DOHH2 (cell line): Measurements from ENCODE around the gene PODN.

Experiments used
- H3F3A ChIP-seq: fragments of 200-600 bp; sonication (generic), shearing (Covaris generic); 2 replicates; pipeline ENCODE4 v1.6.0; 2016; ENCODE audit warnings: antibody characterized with exemption, mild to moderate bottlenecking; ENCODE audit not compliant: control insufficient read depth, insufficient read depth
- H3K27ac ChIP-seq: fragments of 200-600 bp; sonication (generic); 2 replicates; pipeline ENCODE4 v1.5.1; 2014; ENCODE audit warnings: low read depth, mild to moderate bottlenecking, low read length, moderate library complexity
- H3K27me3 ChIP-seq: fragments of 200-600 bp; sonication (generic); 2 replicates; pipeline ENCODE4 v1.6.1; 2014; ENCODE audit warnings: mild to moderate bottlenecking, low read length, mixed read lengths; ENCODE audit not compliant: control insufficient read depth
- H3K36me3 ChIP-seq: fragments of 200-600 bp; sonication (generic); 2 replicates; pipeline ENCODE4 v1.6.1; 2014; ENCODE audit warnings: mild to moderate bottlenecking, low read length, moderate library complexity, mixed read lengths; ENCODE audit not compliant: control insufficient read depth
- H3K4me1 ChIP-seq: fragments of 200-600 bp; sonication (generic); 2 replicates; pipeline ENCODE4 v1.6.1; 2014; ENCODE audit warnings: mild to moderate bottlenecking, low read length, mixed read lengths; ENCODE audit not compliant: control insufficient read depth
- H3K4me2 ChIP-seq: fragments of 200-600 bp; sonication (generic); 2 replicates; pipeline ENCODE4 v1.6.0; 2014; ENCODE audit warnings: mild to moderate bottlenecking, low read length, moderate library complexity
- H3K4me3 ChIP-seq: fragments of 200-600 bp; sonication (generic); 2 replicates; pipeline ENCODE4 v1.5.1; 2014; ENCODE audit warnings: mild to moderate bottlenecking, low read length, mixed read lengths
- H3K79me2 ChIP-seq: fragments of 200-600 bp; sonication (generic); 2 replicates; pipeline ENCODE4 v1.6.1; 2014; ENCODE audit warnings: mild to moderate bottlenecking, low read length, mixed read lengths; ENCODE audit not compliant: control insufficient read depth
- H3K9me2 ChIP-seq: fragments of 200-600 bp; sonication (generic); replicated peaks from 2 replicates; pipeline ENCODE4 v1.6.1; 2014; ENCODE audit warnings: mild to moderate bottlenecking, low read length, mixed read lengths; ENCODE audit not compliant: control insufficient read depth
- H3K9me3 ChIP-seq: fragments of 200-600 bp; sonication (generic); 2 replicates; pipeline ENCODE4 v1.6.1; 2014; ENCODE audit warnings: antibody characterized with exemption, low read length, mixed read lengths; ENCODE audit not compliant: control insufficient read depth, insufficient read depth
- H4K20me1 ChIP-seq: fragments of 200-600 bp; sonication (generic); 2 replicates; pipeline ENCODE4 v1.6.0; 2014; ENCODE audit warnings: low read depth, mild to moderate bottlenecking, antibody characterized with exemption, low read length, moderate library complexity; ENCODE audit not compliant: control insufficient read depth, insufficient read depth
- EZH2phosphoT487 ChIP-seq: fragments of 200-600 bp; sonication (generic); IDR thresholded peaks from 2 replicates; pipeline ENCODE4 v1.6.1; 2017; ENCODE audit warnings: borderline replicate concordance, mild to moderate bottlenecking, antibody characterized with exemption, low read length, moderate library complexity, mixed read lengths
- TF ChIP-seq, protein P1 (sequence below): fragments of 200-600 bp; sonication (generic); IDR thresholded peaks from one replicate; pipeline ENCODE4 v1.5.1; 2014; ENCODE audit warnings: antibody characterized with exemption, mild to moderate bottlenecking, low read depth, low read length; ENCODE audit not compliant: poor library complexity, severe bottlenecking

Gene PODN

DNA sequence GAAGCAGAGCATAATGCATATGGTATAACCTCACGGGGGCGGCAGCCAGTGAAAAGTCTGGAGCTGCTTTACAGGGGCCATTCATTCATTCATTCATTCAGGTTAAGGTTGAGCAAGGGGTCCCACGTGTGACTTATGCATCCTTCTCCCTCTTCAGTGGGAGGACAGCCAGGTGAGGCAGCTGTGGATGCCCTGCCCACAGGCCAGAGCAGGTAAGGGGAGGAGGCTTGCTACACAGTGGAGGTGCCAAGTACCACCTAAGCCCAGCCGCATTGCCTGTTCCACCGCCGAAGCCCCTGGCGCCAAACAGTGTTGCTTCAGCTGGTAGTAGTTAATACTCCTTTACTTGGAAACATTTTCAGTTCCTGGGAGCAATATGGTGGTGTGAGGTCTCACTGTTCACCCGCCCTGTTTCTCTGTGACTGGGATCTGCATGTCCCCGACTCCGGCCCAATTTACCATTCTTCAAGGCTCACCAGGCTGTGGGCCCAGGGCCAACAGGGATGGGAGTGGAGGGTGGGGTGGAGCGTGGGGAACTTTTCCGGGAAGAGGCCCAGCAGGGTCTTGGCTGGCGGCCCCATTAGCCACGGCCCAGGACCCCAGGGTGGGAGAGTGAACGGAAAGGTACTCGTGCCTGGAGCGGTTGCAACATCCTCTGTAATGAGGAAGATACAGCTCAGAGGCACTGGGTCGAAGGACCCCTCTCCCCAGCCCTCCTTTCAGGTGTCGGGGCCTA, 722 bp upstream of the PODN start:
- Histone ChIP-seq H3K36me3 (no peaks in the 10 kb centered on the region), H3K9me2 (no peaks in the 10 kb centered on the region), H3K27me3 (peaks cover 29% of the 10 kb centered on the region)

DNA sequence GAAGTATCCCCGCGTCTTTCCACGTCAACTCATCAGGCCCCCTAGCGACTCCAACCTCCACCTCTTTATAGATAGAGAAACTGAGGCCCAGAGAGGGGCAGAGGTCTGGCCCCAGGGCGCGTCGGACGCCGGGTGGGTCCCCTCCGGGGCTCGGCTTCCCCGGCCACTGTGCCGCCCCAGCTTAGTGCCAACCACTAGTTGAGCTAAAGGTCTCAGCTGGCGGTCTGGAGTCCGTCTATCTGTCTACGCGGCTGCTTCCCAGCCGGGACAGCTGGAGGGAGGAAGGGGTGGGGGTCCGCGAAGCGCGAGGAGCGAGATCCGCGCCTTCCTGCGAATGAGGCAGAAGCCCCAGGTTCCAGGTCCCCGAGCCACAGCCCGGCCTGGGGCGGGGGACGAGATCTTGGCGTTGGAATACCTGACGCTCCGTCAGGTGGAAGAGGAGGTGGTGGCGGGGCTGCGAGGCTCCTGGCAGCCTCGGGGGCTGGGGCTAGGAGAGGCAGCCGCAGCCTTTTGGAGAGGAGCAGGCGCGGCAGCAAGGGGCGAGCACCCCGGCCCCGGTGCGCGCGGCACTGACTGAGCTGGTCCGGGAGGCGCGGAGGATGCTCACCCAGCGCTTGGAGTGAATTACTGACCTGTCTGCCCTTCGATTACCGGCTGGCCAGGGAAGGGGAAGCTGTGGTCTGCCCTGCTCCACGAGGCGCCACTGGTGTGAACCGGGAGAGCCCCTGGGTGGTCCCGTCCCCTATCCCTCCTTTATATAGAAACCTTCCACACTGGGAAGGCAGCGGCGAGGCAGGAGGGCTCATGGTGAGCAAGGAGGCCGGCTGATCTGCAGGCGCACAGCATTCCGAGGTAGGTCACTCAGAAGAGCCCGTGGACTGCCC, 937 bp downstream of the PODN start:
- H3K4me3 ChIP-seq = no peak overlapping the region
- no peak for TF ChIP-seq EZH2phosphoT487
- TF ChIP-seq, protein P1, sequence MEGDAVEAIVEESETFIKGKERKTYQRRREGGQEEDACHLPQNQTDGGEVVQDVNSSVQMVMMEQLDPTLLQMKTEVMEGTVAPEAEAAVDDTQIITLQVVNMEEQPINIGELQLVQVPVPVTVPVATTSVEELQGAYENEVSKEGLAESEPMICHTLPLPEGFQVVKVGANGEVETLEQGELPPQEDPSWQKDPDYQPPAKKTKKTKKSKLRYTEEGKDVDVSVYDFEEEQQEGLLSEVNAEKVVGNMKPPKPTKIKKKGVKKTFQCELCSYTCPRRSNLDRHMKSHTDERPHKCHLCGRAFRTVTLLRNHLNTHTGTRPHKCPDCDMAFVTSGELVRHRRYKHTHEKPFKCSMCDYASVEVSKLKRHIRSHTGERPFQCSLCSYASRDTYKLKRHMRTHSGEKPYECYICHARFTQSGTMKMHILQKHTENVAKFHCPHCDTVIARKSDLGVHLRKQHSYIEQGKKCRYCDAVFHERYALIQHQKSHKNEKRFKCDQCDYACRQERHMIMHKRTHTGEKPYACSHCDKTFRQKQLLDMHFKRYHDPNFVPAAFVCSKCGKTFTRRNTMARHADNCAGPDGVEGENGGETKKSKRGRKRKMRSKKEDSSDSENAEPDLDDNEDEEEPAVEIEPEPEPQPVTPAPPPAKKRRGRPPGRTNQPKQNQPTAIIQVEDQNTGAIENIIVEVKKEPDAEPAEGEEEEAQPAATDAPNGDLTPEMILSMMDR = no peak

More for the DNA sequence above, 722 bp upstream of the PODN start:
- Histone ChIP-seq H3K4me2 (no peak overlapping the region), H3K4me3 (no peak overlapping the region), H3K9me3 (no peaks in the 10 kb centered on the region), H4K20me1 (no peaks in the 10 kb centered on the region), H3K4me1 (no peaks in the 10 kb centered on the region), H3K79me2 (no peaks in the 10 kb centered on the region), H3F3A (no peaks in the 10 kb centered on the region), H3K27ac (no peak overlapping the region)
- TF ChIP-seq, protein P1 = no peak
- no peak for TF ChIP-seq EZH2phosphoT487

DNA sequence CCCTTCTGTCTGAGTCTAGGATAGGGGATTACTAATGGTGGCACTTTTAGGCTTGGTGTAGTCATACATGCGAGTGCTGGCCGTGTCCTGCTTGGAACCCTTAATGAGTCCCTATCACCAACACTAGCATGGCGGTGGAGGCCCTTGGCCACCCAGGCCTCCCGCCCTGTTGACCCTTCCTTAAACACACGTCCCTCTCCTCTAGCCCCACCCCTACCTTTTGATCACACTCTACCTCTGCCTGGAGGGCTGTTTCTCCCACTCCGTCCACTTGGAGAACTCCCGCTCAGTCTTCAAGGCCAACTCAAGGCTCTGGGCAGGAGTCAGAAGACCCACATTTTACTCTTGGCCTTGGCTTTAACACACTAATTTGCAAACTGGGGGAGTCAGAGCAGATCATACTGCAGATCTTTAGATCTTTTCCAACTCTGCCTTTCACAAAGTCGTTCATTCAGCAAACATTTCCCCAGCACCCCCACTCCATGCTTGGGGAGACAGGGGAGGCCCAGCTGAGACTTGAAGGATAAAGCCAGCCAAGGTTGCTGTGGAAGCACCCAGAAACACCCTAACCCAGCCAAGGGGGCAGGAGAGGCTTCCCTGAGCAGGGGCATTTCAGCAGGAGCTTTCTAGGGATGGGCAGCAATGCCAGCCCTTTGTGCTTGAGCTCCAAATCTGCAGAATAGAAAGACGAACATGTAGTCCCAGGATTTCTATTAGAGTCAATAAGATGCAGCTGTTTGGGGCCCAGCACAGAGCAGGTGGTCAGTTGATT, 1.9 kb downstream of the PODN start:
- no peak overlapping the region for H3K27ac ChIP-seq
- no peaks in the 10 kb centered on the region for H3K9me2 ChIP-seq
- H3K4me2 ChIP-seq = no peak overlapping the region
- no peaks in the 10 kb centered on the region for H3K4me1 ChIP-seq
- H3K9me3 ChIP-seq = no peaks in the 10 kb centered on the region
- no peaks in the 10 kb centered on the region for H3F3A ChIP-seq
- no peak overlapping the region for H3K4me3 ChIP-seq
- no peaks in the 10 kb centered on the region for H3K79me2 ChIP-seq
- TF ChIP-seq, protein P1 = no peak
- no peak for TF ChIP-seq EZH2phosphoT487
- no peaks in the 10 kb centered on the region for H3K36me3 ChIP-seq
- H4K20me1 ChIP-seq = no peaks in the 10 kb centered on the region
- H3K27me3 ChIP-seq = peaks cover 19% of the 10 kb centered on the region

More for the DNA sequence above, 937 bp downstream of the PODN start:
- Histone ChIP-seq H3K9me2 (no peaks in the 10 kb centered on the region), H3K4me2 (no peak overlapping the region), H3K36me3 (no peaks in the 10 kb centered on the region), H3K27ac (no peak overlapping the region), H3K9me3 (no peaks in the 10 kb centered on the region), H3K79me2 (no peaks in the 10 kb centered on the region), H3F3A (no peaks in the 10 kb centered on the region), H3K4me1 (no peaks in the 10 kb centered on the region), H4K20me1 (no peaks in the 10 kb centered on the region), H3K27me3 (peaks cover 26% of the 10 kb centered on the region)
